Gastrocnemius medialis (tissue), 4 donors: ENCODE data around the gene SCGB1D2.

Experiments
- POLR2A ChIP-seq, 2 donors: fragments of 450-650 bp; IDR thresholded peaks; one replicate each; pipeline ENCODE4 v1.6.1; 2017; ENCODE audit warnings: antibody characterized with exemption in 2 of 2, mild to moderate bottlenecking in 2 of 2, moderate library complexity in 2 of 2
- TF ChIP-seq, protein P1 (sequence below), 5 experiments: fragments of 450-650 bp in 3 of 5; fragments of 200-600 bp in 2 of 5; sonication (generic) in 2 of 5; IDR thresholded peaks in 4 of 5; conservative IDR thresholded peaks in 1 of 5; 1 replicate in 4 of 5; 2 replicates in 1 of 5; pipeline ENCODE4 v1.5.1; 2016 to 2019; ENCODE audit warnings: antibody characterized with exemption in 5 of 5, mild to moderate bottlenecking in 3 of 5, moderate library complexity in 3 of 5

DNA sequence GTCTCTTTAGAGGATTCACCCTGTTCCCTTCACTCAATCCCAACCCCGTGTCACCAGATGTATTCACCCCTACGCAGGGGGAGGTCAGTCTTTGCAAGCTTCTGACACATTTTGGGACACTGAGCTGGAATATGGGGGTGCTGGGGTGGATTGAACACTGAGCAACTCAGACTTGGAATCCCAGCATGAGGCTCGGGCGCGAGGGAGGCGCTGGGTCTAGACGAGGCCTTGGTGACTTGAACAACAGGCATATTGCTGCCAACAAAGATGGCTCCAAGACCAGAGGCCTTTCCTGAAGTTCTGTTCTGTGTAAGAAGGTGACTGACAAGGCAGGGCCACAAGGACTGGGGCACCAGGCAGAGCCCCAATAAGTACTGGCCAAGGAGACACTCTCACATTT is 36.6 kb upstream of the SCGB1D2 start:
- TF ChIP-seq, protein P1, sequence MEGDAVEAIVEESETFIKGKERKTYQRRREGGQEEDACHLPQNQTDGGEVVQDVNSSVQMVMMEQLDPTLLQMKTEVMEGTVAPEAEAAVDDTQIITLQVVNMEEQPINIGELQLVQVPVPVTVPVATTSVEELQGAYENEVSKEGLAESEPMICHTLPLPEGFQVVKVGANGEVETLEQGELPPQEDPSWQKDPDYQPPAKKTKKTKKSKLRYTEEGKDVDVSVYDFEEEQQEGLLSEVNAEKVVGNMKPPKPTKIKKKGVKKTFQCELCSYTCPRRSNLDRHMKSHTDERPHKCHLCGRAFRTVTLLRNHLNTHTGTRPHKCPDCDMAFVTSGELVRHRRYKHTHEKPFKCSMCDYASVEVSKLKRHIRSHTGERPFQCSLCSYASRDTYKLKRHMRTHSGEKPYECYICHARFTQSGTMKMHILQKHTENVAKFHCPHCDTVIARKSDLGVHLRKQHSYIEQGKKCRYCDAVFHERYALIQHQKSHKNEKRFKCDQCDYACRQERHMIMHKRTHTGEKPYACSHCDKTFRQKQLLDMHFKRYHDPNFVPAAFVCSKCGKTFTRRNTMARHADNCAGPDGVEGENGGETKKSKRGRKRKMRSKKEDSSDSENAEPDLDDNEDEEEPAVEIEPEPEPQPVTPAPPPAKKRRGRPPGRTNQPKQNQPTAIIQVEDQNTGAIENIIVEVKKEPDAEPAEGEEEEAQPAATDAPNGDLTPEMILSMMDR (IDR thresholded peaks at IDR 0.05 in 4 of 5, conservative IDR thresholded peaks at IDR 0.05 in 1 of 5), result no peak
- no peak for TF ChIP-seq POLR2A (IDR thresholded peaks at IDR 0.05)
